HG02970 (cell line): ENCODE measurements around the gene GRB10.

Experiments
- ATAC-seq: cut with Tn5 transposase; IDR thresholded peaks from one replicate; pipeline ENCODE4 v1.9.1; 2021; ENCODE audit warnings: mild to moderate bottlenecking, moderate library complexity, moderate number of reproducible peaks; ENCODE audit not compliant: unreplicated experiment, low FRiP score

The GRB10 gene

DNA sequence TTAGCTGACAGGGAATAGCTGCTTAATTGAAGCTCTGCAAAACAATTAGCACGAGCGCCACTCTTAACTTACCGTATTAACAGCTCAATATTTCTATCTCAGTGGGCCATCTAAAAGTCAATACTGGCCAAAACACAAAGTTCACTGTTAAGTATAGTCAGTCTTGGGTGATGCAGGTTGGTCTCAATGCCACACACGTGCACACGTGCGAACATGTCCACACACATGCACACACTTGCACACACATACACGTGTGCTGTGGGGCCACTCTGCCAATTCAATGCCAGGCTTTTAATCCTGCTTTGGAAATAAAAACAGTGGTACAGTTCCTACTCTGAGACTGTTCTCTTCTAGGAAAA is 105.1 kb downstream of the GRB10 start:
- ATAC-seq = no peak

DNA sequence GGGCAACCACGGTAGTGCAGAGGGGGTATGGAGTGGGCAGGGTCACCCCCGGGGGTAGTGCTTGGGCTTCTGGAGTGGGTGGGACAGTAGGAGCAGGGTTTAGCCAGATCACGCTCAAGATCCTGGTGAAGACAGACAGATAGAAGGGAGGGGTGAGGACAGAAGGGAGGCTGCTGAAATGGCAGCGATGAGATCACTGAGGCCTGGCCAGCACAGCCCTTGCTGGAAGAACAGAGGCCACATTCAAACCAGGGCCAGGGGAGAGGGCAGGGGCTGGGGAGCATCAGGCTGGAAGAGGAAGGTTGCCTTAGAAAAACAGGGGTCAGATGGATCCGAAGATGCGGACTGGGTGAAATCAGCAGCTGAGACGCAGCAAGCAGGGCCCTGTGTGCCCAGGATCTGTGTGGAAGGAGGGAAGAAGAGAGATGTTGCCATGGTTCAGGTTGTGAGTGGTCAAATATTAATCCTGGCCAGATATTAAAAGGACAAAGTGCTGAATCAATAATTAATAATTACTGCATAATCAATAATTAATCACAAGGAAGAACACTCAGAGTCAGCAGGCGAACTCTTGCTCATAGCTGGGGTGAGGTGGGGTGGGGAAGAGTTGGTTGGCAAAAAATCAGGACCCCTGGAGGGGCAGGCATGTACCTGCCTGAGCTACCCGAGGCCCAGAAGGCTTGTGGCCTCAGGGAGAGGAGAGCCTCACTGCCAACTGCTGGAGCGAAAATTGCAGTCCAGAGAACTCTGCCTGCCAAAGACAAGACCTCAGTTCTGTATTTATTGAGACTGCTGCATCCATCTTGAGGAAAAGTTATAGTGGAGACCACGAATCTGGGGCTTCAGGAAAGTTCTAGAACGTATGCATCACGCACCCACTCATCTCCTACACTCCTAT is 105.7 kb downstream of the GRB10 start:
- no peak for ATAC-seq

DNA sequence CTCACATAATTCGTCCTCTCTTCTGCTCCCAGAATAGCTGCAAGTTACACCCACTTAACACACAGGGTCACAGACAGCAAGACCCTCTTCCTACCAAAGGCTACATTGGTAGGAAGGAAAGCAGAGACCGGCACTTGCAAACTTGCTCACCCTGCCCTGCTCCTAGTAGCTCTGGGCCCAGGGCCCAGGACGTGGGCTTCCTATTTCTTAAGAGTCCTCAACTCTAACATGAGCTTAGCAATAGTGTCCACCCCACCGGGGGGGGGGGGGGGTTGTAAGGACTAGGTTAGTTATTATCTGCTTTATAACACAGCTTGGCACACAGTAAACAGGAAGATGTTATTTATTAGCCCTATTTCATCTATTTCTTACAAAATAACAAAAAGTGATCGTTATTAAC is 106.6 kb downstream of the GRB10 start:
- ATAC-seq = no peak

GRCh38 chr7:50674896-50675835 is 107.5 kb downstream of the GRB10 start:
- ATAC-seq = no peak

DNA sequence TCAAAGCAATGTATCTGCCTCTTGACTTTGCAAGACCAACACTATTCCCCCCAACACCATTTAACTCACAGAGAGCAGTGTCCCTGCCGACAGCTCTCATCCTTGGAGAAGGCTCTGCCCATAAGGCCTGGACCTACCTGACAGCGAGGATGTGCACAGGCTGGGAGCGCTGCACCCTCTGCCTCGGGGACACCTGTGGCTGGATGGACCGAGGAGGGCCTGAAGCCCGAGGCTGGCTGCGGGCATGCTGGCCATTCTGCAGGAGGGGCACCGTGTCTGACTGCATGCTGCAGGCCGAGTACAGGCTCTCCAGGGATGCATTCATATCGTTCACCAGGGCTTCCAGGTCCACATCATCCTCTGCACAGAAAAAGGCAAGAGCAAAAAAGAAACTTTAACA is 108.4 kb downstream of the GRB10 start:
- ATAC-seq = no peak

GRCh38 chr7:50673096-50673495 is 109.6 kb downstream of the GRB10 start:
- ATAC-seq = no peak

- no peak for ATAC-seq
Observed at GRCh38 chr7:50672045-50672444, 110.7 kb downstream of the GRB10 start.

DNA sequence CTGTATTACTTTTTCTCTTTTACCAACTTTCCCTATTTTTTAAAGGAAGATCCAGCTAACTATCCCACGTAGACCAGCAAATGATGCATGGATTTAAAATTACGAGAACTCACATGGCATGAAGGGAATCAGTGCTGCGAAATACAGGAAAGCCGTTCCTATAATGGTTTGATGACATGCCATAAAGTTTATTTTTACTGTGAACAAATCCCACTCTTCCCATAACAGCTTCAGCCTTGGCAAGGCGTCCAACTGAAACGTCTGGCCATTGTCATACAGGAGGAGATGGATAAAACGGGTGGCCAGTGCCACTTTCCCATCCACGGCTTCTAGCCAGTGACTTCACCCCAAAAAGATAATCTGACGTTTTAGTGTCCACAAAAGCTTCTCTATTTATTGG is 111.3 kb downstream of the GRB10 start:
- no peak for ATAC-seq

DNA sequence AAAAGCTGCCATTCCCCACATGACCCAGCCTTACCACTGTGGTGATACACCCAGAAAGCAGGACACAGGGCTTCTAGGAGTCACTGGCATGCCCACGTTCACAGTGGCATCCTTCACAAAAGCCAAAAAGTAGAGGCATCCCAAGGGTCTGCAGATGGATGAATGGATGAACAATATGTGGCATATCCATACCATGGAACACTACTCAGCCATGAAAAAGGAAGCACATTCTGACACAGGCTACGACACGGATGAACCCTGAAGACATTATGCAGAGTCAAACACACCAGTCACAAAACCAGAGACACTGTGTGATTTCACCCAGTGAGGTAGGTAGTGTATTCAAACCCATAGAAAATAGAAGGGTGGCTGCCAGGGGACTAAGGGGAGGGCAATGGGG is 112.8 kb downstream of the GRB10 start:
- ATAC-seq = no peak

- ATAC-seq = no peak
Observed at GRCh38 chr7:50667789-50668226, 114.9 kb downstream of the GRB10 start.

- no peak for ATAC-seq
Observed at GRCh38 chr7:50667338-50667737, 115.4 kb downstream of the GRB10 start.

GRCh38 chr7:50666124-50666496 is 116.6 kb downstream of the GRB10 start:
- no peak for ATAC-seq

DNA sequence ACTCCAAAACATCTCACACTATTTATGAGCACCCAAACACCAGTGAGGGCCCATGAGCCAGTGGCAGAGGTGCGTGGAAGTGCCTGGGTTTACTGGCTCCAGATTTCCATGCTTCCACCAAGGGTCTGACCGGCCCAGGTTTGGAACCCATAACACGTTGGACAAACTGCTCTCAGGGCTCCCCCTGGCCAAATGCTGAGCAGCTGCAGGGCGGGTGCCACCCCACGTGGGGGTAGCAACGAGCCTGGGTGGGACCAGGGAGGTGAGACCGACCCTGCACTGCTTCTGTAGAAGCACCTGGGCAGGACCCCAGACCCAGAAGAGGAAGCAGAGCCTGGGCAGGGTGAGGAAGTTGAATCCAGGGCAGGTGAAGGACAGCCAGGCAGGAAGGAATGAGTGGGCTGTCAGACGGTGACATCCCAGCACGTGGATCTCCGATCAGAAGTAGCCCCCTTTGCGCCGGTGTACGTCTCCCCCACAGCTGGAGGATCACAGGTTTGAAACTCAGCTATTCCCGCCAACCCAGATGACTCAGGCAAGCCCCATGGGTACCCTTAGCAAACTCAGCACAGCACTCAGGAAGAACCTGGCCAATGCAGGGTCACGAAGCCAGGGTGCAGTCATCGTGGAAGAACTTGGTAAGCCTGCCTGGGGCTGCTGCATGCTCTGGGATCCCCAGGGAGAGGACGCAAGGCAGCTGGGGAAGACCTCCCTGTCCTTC is 117.1 kb downstream of the GRB10 start:
- ATAC-seq = no peak

GRCh38 chr7:50664937-50665336 is 117.8 kb downstream of the GRB10 start:
- peak; percentile 21 for ATAC-seq

DNA sequence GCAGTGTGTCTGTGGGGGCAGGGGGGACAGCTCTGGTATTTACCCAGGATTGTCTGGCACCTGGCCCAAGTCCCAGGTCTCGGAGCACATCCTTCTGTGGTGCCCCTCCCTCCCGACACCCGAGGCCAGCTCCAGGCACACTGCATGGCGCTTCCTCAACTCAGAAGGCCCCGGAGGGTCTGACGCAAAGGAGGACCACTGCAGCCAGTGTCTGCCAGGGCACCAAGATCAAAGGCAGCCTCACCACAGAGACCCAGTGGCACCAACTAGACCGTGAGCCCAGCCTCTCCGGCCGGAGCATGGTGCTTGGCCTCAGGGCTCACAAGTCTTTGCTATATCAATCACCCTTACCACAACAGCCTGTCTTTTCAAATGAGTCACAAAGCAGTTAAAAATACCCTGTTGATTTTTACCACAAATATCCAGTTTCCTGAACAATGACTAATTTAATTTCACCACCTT is 118.2 kb downstream of the GRB10 start:
- ATAC-seq = peak; percentile 45

- ATAC-seq = no peak
Observed at GRCh38 chr7:50663396-50664102, 119.1 kb downstream of the GRB10 start.

GRCh38 chr7:50662996-50663395 is 119.7 kb downstream of the GRB10 start:
- no peak for ATAC-seq

- no peak for ATAC-seq
Observed at GRCh38 chr7:50662041-50662694, 120.5 kb downstream of the GRB10 start.

DNA sequence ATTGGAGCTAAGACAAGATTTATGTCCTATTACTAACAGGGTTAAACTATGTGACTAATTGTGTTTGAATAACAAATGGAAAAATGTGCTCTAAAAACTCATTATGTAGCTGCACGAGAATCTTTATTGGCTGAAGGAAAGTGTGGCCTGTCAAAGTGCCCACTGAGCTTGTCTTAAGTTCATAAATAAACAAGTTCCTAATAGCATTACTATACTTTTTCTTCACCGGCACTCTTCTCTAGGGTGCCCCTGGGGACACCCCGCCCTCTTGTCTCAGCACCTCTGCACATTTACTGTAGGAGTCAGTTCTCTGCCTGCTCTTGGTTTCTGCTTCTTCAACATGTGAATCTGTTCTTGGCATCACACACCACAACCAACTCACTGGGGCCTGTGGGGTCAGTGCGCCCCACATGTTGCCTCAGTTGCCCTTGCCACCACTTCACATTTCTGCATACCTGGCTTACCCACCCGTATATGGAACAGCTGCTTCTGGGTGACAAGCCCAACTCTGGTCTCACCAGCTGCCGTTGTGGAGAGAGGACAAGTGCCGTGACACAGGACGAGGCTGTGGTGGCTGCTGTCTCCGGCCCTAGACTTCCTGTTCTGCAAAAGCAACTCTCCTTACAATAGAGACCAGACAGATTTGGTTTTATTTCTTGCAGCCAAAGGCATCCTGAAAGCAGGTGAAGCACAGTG is 121.2 kb downstream of the GRB10 start:
- peak; percentile 44 for ATAC-seq
